NCI-H1930 (cell line): ENCODE measurements around the gene STRN4.
"Not testable (repeated sequence)": the region's sequence is repeated elsewhere in the genome, so short reads cannot be mapped to it uniquely, and the experiment has no call there.

Source experiments
- DNase-seq, 2 experiments: peaks; one replicate each; lab custom pipeline; 2025; lab: John Stamatoyannopoulos, UW

Gene STRN4

GRCh38 chr19:46746281-46747057 lies at the start of gene STRN4:
Gene STRN4 (minus strand): TSS chr19:46746450. CDS start chr19:46746430, 20 bp downstream.
- DNase-seq, result peak; percentile 51 to 79

- DNase-seq, result no peak
Observed at GRCh38 chr19:46791944-46792343, 45.7 kb upstream of the STRN4 start.

- no peak for DNase-seq
Observed at GRCh38 chr19:46789371-46789770, 43.1 kb upstream of the STRN4 start.

GRCh38 chr19:46788968-46789338 lies 42.7 kb upstream of the STRN4 start:
- no peak for DNase-seq

- DNase-seq, result peak; percentile 96 to 97
Observed at GRCh38 chr19:46788262-46788967, 42.2 kb upstream of the STRN4 start, which contains the start of gene SLC1A5. Gene SLC1A5 (minus strand): TSS chr19:46788594. CDS start chr19:46787965, 629 bp downstream.

- peak in 1 of 2 experiments; percentile 20 for DNase-seq
Observed at GRCh38 chr19:46787331-46788261, 41.3 kb upstream of the STRN4 start.

- no peak for DNase-seq
Observed at GRCh38 chr19:46787040-46787330, 40.7 kb upstream of the STRN4 start.

- DNase-seq, result no peak
Observed at GRCh38 chr19:46786236-46787039, 40.2 kb upstream of the STRN4 start.

- no peak for DNase-seq
Observed at GRCh38 chr19:46785980-46786235, 39.7 kb upstream of the STRN4 start.

GRCh38 chr19:46785054-46785979 lies 39.1 kb upstream of the STRN4 start:
- no peak for DNase-seq

GRCh38 chr19:46784262-46785053 lies 38.2 kb upstream of the STRN4 start:
- DNase-seq, result no peak

- DNase-seq, result no peak
Observed at GRCh38 chr19:46783670-46784069, 37.4 kb upstream of the STRN4 start.

- no peak for DNase-seq
Observed at GRCh38 chr19:46782355-46783019, 36.2 kb upstream of the STRN4 start.

GRCh38 chr19:46777956-46778645 lies 31.9 kb upstream of the STRN4 start:
- DNase-seq, result not testable (repeated sequence)

GRCh38 chr19:46776927-46777911 lies 31.0 kb upstream of the STRN4 start:
- DNase-seq, result no peak

- no peak for DNase-seq
Observed at GRCh38 chr19:46775642-46776258, 29.5 kb upstream of the STRN4 start.

GRCh38 chr19:46773018-46773399 lies 26.8 kb upstream of the STRN4 start:
- DNase-seq, result no peak
